Activated naive CD8-positive, alpha-beta T cell (primary cell): ENCODE data around the gene MPPED1.

Experiments
- H3K27ac Mint-ChIP-seq: one replicate; pipeline ENCODE4 v1.8.0; 2021; ENCODE audit warnings: mixed read lengths
- H3K27me3 Mint-ChIP-seq: one replicate; pipeline ENCODE4 v1.8.0; 2021; ENCODE audit warnings: mixed read lengths
- H3K36me3 Mint-ChIP-seq: one replicate; pipeline ENCODE4 v1.8.0; 2021; ENCODE audit warnings: mixed read lengths
- H3K4me1 Mint-ChIP-seq: one replicate; pipeline ENCODE4 v1.8.0; 2021; ENCODE audit warnings: low read depth, mixed read lengths
- H3K4me3 Mint-ChIP-seq: one replicate; pipeline ENCODE4 v1.8.0; 2021; ENCODE audit warnings: mild to moderate bottlenecking, mixed read lengths
- H3K9me3 Mint-ChIP-seq: one replicate; pipeline ENCODE4 v1.8.0; 2021; ENCODE audit warnings: low read depth, mixed read lengths

MPPED1 gene

DNA sequence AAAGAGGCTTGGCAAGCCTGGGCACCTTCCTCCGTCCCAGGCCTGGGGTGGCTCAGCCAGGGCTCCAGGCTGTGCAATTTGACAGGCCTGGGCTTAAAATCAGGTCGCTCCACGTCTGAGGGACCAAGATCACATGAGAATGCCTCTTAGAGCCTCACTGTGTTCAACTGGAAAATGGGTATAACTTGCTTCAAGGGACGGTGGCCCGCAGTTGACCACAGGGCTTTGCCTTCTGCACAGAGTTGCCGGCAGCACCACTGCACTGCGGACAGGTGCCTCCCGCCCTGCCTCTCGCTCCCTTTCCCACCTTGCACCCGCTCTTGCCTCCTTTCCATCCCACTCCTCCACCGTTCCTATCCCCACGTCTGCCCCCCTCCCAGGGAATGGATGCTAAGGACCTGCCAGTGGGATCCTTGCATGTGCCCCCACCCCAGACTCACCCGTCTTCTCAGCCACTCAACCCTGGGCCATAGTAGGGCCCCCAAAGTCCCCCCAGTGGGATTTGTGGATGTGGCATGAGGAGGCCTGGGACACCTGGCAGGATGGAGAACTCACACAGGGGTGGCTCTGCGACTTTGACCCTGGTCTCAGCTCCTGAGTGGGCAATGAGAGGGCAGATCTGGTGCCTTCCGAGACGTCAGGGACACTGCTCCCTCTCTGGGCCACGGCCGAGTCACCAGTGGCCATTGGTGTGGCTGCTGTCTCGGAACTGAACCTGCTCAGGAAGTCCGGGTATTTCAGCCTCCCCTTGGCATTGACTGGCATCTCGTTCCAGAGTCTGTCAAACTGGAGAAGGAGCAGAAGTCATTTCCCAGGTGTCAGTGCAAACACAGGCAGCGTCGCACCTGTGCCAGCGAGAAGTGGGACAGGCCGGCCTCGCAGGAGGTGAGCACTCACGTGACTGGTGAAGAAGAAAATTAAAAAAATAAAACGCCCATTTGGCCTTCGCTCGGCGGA, 128.0 kb downstream of the MPPED1 start:
- Mint-ChIP-seq H3K27ac (no peak overlapping the region), H3K36me3 (no peaks in the 10 kb centered on the region), H3K9me3 (no peaks in the 10 kb centered on the region), H3K4me3 (no peak overlapping the region), H3K4me1 (no peaks in the 10 kb centered on the region), H3K27me3 (peaks cover 7% of the 10 kb centered on the region)

DNA sequence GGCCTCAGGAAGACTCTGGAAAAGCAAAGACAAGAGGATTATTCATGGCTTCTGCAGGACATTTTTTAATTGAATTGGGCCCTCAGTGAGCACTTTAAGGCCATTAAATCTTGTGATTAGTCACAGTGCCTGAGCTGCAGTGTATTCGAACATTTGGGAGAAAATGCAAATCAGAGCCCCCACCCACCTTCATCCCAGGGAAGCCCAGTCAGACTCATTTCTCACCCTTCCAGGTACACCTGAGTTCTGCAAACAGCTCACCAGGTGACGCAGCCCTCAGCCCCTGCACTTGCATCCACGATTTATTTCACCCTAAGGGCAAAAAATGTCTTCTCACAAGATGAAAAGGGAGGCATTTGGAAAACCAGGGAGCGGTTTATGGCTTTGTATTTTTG, 128.7 kb downstream of the MPPED1 start:
- H3K9me3 Mint-ChIP-seq: no peaks in the 10 kb centered on the region
- no peaks in the 10 kb centered on the region for H3K4me1 Mint-ChIP-seq
- no peak overlapping the region for H3K4me3 Mint-ChIP-seq
- H3K27me3 Mint-ChIP-seq: peaks cover 7% of the 10 kb centered on the region
- no peak overlapping the region for H3K27ac Mint-ChIP-seq
- no peaks in the 10 kb centered on the region for H3K36me3 Mint-ChIP-seq

DNA sequence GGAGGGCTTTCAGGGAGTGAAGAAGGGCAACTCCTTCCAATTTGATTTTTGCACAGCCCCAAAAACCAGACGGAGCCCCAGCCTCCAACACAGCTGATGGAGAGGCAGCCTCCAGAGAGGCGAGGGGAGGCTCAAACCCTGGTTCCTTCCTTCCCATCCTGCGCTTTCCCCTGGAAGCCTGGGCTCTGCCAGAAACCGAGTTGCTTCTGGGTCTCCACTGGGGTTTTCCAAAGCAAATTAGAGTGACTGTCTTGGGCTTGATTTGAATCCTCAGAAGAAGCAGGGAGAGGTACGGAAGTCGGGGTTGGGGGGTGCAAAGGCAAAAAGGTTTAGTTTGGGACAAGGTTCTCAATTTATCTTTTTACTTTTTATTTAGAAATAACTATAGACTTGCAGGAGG, 129.2 kb downstream of the MPPED1 start:
- H3K9me3 Mint-ChIP-seq: no peaks in the 10 kb centered on the region
- no peaks in the 10 kb centered on the region for H3K36me3 Mint-ChIP-seq
- no peaks in the 10 kb centered on the region for H3K4me1 Mint-ChIP-seq
- H3K27me3 Mint-ChIP-seq: peaks cover 4% of the 10 kb centered on the region
- H3K27ac Mint-ChIP-seq: no peak overlapping the region
- no peak overlapping the region for H3K4me3 Mint-ChIP-seq

DNA sequence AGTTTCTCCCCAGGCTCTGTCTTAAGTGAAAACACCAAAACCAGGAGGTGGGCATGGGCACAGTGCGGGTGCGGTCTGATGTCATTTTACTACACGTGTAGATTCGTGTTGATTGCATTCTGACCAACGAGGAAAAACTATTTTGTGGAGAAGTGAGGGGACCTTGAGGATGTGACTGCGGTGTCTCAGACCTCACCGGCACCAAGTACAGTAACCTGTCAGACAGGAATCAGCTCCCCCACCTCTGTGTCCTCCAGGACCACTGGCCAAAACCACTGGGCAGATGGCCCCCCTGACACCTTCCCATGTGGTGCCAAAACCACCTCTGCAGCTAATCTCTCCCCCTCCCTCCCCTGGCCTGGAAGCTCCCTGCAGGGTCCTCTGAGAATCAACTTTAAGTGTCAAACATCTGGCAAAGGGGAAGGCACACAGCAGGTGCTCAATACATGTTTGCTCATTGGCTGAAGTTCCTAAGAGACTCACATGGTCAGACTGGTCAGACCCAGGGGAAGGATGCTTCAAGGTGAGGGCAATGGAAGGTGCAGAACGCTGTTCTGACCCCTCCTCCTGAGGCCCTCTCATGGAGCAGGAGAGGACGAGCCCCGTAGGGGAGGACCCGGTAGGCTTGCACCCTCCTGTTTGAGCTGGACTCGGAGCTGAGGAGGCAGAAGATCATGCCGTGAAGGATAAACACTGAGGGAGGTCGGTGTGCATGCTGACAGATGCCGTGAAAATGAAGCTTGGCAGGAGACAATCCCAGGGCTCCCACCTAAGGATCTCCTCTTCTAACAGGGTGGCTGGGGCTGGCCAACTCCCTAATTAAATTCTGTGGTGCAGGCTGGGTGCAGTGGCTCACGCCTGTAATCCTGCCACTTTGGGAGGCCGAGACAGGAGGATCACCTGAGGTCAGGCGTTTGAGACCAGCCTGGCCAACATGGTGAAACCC, 129.9 kb downstream of the MPPED1 start:
- Mint-ChIP-seq H3K27ac (no peak overlapping the region), H3K36me3 (no peaks in the 10 kb centered on the region), H3K4me3 (no peak overlapping the region), H3K9me3 (no peaks in the 10 kb centered on the region), H3K4me1 (no peaks in the 10 kb centered on the region), H3K27me3 (peaks cover 4% of the 10 kb centered on the region)

DNA sequence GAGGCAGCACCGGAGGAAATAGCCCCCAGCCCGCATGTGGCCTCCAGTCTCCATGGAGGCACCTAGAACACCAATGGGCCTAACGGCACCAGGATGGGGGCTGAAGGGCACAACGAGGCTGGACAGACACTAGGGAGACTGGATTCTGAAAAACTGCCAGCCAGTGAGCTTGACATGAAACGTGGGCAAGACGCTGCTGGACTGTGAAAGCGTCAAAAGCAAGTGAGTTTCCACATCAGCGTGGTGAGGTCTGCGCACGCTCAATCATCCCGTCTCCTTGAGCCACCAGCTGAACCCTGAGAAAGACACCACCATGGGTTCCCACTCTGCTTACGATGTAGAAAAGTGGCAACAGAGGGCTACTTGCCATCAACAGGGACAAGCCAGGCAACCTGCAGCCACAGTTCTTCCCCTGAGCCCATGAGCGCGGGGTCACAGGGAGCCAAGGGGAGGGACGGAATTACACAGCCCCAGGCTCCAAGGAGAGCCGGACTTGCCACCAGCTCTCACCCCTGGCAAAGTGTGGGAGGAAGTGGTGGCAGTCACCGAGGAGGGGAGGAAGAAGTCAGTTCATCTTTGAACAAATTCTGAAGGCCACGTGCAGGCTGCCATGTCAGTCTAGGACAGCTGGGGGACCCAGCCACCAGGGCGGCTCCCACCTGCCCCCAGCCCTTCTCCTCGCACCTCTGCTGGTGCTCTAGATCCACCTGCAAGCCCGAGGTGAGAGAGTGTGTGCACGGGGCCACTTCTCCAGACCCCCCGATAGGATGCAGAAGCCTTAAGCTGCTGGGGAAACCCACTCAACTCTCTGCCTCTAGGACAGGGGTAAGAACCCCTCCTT, 131.1 kb downstream of the MPPED1 start:
- H3K9me3 Mint-ChIP-seq: no peaks in the 10 kb centered on the region
- H3K27me3 Mint-ChIP-seq: peaks cover 4% of the 10 kb centered on the region
- no peaks in the 10 kb centered on the region for H3K36me3 Mint-ChIP-seq
- no peak overlapping the region for H3K4me3 Mint-ChIP-seq
- H3K27ac Mint-ChIP-seq: no peak overlapping the region
- no peaks in the 10 kb centered on the region for H3K4me1 Mint-ChIP-seq

DNA sequence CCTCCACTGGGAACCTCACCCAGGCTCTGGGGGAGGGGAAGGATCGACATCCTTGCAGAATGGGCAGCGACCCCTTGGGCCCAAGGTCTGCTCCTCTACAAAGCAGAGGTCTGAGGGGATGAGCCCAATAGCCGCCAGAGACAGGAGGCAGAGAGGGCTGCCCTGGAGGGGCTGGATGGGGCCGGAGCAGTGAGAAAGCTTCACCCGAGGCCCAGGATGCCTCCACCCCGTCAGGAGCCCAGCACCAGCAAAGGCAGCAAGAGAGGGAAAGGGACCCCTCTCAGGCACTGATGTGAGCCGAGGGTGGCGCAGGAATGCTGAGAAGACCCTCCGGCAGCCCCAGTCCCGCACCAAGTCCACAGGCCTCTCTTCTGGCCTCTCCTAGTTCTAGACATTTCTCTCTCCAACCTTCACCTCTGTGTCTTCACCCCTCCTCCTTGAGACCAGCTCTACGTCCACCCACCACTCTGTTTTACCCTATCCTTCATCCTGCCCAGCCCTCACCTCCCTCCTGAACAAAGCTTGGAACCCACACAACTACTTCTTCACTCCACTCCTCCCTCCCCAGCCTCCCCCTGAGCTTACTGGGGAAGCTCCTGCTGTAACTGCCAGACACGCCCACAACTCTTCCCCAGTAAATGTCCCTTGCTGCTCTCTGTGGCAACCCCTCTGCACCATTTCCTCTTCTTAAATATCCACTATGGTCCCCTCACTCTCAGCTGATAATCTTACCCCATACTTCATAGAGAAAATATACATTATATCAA, 131.9 kb downstream of the MPPED1 start:
- no peaks in the 10 kb centered on the region for H3K36me3 Mint-ChIP-seq
- no peaks in the 10 kb centered on the region for H3K9me3 Mint-ChIP-seq
- H3K27ac Mint-ChIP-seq: no peak overlapping the region
- H3K27me3 Mint-ChIP-seq: peaks cover 2% of the 10 kb centered on the region
- H3K4me3 Mint-ChIP-seq: no peak overlapping the region
- H3K4me1 Mint-ChIP-seq: no peaks in the 10 kb centered on the region

DNA sequence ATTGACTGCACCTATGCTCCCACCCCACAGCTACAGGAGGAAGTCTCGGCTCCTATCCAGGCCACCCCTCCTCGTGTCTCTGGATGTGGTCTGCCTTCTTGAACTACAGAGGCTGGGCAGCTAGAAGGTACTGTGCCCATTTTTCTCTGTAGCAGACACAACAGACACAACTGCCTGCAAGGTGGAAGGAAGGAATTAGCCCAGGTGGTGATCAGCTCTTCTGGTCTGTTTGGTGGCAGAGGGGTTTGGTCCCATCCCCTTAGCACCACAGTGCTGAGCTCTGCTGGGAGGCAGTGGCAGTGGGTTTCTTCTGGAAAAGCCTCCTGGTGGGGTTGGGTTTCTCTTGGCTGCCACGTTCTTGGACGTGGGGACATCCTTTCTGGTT, 132.5 kb downstream of the MPPED1 start:
- no peak overlapping the region for H3K4me3 Mint-ChIP-seq
- peaks cover 2% of the 10 kb centered on the region for H3K27me3 Mint-ChIP-seq
- H3K4me1 Mint-ChIP-seq: no peaks in the 10 kb centered on the region
- H3K36me3 Mint-ChIP-seq: no peaks in the 10 kb centered on the region
- H3K27ac Mint-ChIP-seq: no peak overlapping the region
- H3K9me3 Mint-ChIP-seq: no peaks in the 10 kb centered on the region

DNA sequence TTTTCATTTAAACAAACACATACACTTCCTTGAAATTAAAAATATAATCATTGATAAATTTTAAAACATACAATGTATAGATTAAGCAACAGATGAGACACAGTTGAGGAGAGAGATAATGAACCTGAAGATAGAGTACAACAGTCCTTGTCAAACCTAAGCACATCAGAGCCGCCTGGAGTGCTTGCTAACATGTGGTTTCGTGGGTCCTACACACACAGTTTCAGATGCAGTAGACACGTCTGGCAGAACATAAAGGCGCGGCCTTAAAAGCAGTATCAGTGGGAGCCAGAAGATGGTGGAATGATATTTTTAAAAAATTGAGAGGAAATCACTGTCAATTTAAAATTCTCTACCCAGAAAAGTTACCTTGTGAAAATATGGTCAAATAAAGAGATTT, 134.4 kb downstream of the MPPED1 start:
- Mint-ChIP-seq H3K4me1 (no peaks in the 10 kb centered on the region), H3K27ac (no peak overlapping the region), H3K9me3 (no peaks in the 10 kb centered on the region), H3K27me3 (peaks cover 2% of the 10 kb centered on the region), H3K4me3 (no peak overlapping the region), H3K36me3 (no peaks in the 10 kb centered on the region)

DNA sequence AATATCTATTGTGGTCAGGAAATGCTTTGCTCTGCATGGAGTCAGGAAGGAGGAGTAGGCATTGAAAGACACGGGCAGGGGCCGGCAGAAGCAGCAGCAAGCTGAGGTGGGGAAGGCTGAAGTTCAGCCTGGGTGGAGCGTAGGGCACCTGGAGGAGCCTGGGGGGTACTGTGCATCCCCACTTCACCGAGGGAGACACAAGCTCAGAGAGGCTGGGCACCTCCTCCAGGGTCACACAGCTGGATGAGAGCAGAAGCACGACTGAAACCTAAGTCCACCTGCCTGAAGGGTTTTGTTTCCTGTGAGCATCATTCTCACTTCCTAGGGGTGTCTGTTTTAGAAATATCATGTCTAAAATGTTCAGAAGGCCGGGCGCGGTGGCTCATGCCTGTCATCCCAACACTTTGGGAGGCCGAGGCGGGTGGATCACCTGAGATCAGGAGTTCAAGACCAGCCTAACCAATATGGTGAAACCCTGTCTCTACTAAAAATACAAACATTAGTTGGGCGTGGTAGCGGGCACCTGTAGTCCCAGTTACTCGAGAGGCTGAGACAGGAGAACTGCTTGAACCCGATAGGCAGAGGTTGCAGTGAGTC, 138.3 kb downstream of the MPPED1 start:
- H3K4me3 Mint-ChIP-seq: no peak overlapping the region
- H3K36me3 Mint-ChIP-seq: no peaks in the 10 kb centered on the region
- peaks cover 2% of the 10 kb centered on the region for H3K27me3 Mint-ChIP-seq
- no peaks in the 10 kb centered on the region for H3K4me1 Mint-ChIP-seq
- no peaks in the 10 kb centered on the region for H3K9me3 Mint-ChIP-seq
- H3K27ac Mint-ChIP-seq: no peak overlapping the region

DNA sequence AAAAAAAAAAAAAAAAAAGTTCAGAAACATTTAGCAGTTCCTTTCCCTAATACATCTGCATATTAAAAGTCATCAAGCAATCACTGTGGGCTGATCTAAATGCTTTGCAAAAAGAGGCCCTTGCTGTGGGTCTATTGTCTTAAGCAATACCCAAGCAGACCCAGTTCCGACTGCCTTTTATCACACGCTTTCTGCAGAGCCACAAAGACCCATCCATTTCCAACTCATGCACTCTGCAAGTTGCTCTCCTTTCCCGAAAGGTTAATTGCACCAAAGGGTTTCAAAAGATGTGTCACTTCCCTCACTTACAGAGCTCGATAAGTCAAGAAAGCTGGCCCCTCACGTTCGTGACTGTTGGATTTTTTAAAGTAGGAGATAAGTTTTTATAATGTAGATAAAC, 138.9 kb downstream of the MPPED1 start:
- no peaks in the 10 kb centered on the region for H3K36me3 Mint-ChIP-seq
- no peaks in the 10 kb centered on the region for H3K4me1 Mint-ChIP-seq
- H3K27ac Mint-ChIP-seq: no peak overlapping the region
- H3K27me3 Mint-ChIP-seq: peaks cover 2% of the 10 kb centered on the region
- H3K4me3 Mint-ChIP-seq: no peak overlapping the region
- no peaks in the 10 kb centered on the region for H3K9me3 Mint-ChIP-seq

DNA sequence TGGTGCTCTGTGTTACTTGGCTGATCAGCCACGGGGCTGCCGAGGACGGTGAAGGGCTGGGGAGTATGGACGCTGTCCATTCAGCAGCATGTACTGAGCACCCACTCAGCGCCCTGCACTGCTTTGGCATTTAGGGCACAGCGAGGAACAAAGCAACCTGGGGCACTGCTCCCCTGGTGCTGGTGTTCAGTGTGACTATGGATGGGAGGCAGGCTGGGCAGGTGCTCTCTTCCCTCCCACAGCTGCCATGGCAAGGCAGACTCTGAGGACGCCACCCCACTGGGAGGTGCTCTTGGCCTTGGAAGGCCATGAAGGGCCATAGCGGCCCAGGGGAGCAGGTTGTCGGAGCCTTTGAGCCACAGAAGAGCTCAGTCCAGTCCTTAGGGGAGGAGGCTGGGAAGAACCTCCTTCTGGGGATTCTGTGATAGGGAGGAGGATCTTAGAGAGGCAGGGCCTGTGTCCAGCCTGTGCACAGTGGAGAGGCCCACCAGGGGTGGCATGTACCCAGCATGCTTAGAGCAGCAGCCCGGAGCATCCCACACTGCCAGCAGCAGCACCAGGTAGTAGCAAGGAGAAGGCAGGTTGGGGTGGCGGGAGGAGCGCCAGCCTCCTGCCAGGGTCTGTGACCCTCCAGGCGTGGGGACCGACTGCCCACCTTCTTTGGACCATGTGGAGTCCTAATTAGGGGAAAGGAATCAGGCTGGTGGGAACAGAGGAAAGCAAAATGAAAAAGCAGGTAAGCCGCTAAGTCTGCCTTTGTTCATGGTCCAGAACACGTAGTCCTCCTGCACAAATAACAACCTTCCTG, 141.8 kb downstream of the MPPED1 start:
- H3K27me3 Mint-ChIP-seq: peaks cover 4% of the 10 kb centered on the region
- H3K36me3 Mint-ChIP-seq: no peaks in the 10 kb centered on the region
- no peak overlapping the region for H3K4me3 Mint-ChIP-seq
- H3K9me3 Mint-ChIP-seq: no peaks in the 10 kb centered on the region
- no peak overlapping the region for H3K27ac Mint-ChIP-seq
- H3K4me1 Mint-ChIP-seq: no peaks in the 10 kb centered on the region

DNA sequence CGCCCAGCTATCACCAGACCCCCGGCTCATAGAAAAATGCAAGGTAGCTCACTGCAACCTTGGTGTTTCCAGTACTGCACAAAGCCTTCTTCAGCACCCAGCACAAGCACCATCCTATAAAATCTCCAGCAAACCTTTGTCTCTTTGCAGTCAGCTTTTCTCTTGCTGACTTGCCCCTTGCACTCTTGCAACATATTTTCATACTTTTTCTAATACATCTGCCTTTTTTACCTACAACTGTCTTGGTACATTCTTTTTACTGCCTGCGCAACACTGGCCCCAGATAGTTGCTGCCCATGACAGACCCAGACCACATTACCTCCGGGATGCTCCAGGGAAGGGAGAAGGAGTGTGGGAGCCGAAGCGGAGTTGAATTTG, 142.4 kb downstream of the MPPED1 start:
- Mint-ChIP-seq H3K4me1 (no peaks in the 10 kb centered on the region), H3K36me3 (no peaks in the 10 kb centered on the region), H3K27ac (no peak overlapping the region), H3K9me3 (no peaks in the 10 kb centered on the region), H3K27me3 (peaks cover 4% of the 10 kb centered on the region), H3K4me3 (no peak overlapping the region)

DNA sequence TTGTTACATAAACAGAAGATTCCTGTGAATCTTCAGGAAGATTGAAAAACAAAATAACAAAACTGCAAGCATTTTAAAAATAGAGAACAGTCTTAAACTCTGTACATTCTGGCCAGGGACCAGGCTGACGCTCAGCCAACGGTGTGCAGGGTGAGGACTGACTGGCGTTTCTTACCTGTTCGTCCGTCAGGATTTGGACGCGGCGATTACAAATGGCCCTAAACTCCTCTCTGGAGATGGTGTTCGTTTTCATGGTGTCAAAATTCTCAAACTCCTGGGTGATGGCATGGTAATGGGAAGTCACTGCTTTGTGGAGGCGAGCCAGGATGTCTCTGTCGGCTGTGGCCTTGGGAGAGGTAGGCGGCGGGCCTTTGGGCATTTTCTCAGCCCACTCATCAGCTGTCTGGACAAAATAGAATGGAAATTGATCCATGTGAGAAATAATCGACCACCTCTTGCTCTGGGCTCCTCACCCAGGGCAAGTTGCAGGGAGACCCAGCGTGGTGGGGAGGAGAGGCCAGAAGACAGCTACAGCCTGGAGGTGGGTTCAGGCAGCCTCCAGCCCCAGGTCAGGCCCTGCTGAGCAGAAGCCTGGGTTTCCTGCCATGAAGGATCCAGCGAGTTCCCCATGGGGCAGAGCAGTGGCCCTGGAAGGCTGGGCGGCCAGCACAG, 143.0 kb downstream of the MPPED1 start:
- Mint-ChIP-seq H3K4me3 (no peak overlapping the region), H3K4me1 (no peaks in the 10 kb centered on the region), H3K27me3 (peaks cover 4% of the 10 kb centered on the region), H3K27ac (no peak overlapping the region), H3K9me3 (no peaks in the 10 kb centered on the region), H3K36me3 (no peaks in the 10 kb centered on the region)
